Measurements from ENCODE around the gene EEF1AKMT2. TPM values are rescaled to one million over a fixed set of nuclear protein-coding genes. Genes with fewer than 3 reads are reported as not detected.
"Not testable (repeated sequence)": the region's sequence is repeated elsewhere in the genome, so short reads cannot be mapped to it uniquely, and the experiment has no call there.

The EEF1AKMT2 gene
- total RNA-seq, 3 donors from 2014 or later (not counting 1 experiment from before 2014, with no cell fraction given) = 12.5 to 20.6 (median 20.1) TPM

GRCh38 chr10:124747745-124748144 lies 43.9 kb downstream of the EEF1AKMT2 start:
- Mint-ChIP-seq H3K36me3 (no peaks in the 10 kb centered on the region), H3K4me1 (peaks cover 15 to 27% of the 10 kb centered on the region in 2 donors), H3K27me3 (ENCODE audit: low read depth in 2 of 2) (no peaks in the 10 kb centered on the region), H3K9me3 (no peaks in the 10 kb centered on the region), H3K27ac (no peak overlapping the region), H3K4me3 (no peak overlapping the region)
- H3K27ac ChIP-seq (ENCODE audit: low read length) = no peak overlapping the region
- intact Hi-C loops (cut with micrococcal nuclease) = no loop called here
- no peak for DNase-seq
- peaks cover 2% of the 10 kb centered on the region for H3K4me1 ChIP-seq (ENCODE audit: control insufficient read depth, insufficient read depth, low read length)
- H3K36me3 ChIP-seq (ENCODE audit: control insufficient read depth, insufficient read depth, low read length) = peaks cover 4% of the 10 kb centered on the region
- no peak for TF ChIP-seq CTCF (IDR thresholded peaks at IDR 0.05)
- H3K9me3 ChIP-seq (ENCODE audit: control insufficient read depth, insufficient read depth, low read length) = no peaks in the 10 kb centered on the region
- no peak overlapping the region for H3K4me3 ChIP-seq (ENCODE audit: low read length)
- ATAC-seq = no peak
- no peaks in the 10 kb centered on the region for H3K27me3 ChIP-seq (ENCODE audit: control insufficient read depth, insufficient read depth, low read length)
- WGBS (ENCODE audit: insufficient coverage) = 90% methylated on average over 1 of the region's 1 CpG

GRCh38 chr10:124746992-124747391 lies 44.7 kb downstream of the EEF1AKMT2 start:
- Histone ChIP-seq H3K4me3 (ENCODE audit: low read length) (no peak overlapping the region), H3K27ac (ENCODE audit: low read length) (no peak overlapping the region), H3K4me1 (ENCODE audit: control insufficient read depth, insufficient read depth, low read length) (peaks cover 9% of the 10 kb centered on the region), H3K27me3 (ENCODE audit: control insufficient read depth, insufficient read depth, low read length) (no peaks in the 10 kb centered on the region), H3K9me3 (ENCODE audit: control insufficient read depth, insufficient read depth, low read length) (no peaks in the 10 kb centered on the region), H3K36me3 (ENCODE audit: control insufficient read depth, insufficient read depth, low read length) (peaks cover 4% of the 10 kb centered on the region)
- no peak for ATAC-seq
- Mint-ChIP-seq H3K4me1 (peaks cover 20 to 31% of the 10 kb centered on the region in 2 donors), H3K27ac (no peak overlapping the region), H3K4me3 (no peak overlapping the region), H3K27me3 (ENCODE audit: low read depth in 2 of 2) (no peaks in the 10 kb centered on the region), H3K9me3 (no peaks in the 10 kb centered on the region), H3K36me3 (no peaks in the 10 kb centered on the region)
- 100% methylated on average over 2 of the region's 2 CpGs for WGBS (ENCODE audit: insufficient coverage)
- no peak for DNase-seq
- TF ChIP-seq CTCF (IDR thresholded peaks at IDR 0.05) = no peak
- intact Hi-C loops (cut with micrococcal nuclease) = no loop called here

GRCh38 chr10:124746447-124746846 lies 45.2 kb downstream of the EEF1AKMT2 start:
- H3K4me1 Mint-ChIP-seq = peaks cover 25 to 37% of the 10 kb centered on the region in 2 donors
- H3K9me3 ChIP-seq (ENCODE audit: control insufficient read depth, insufficient read depth, low read length); H3K36me3 Mint-ChIP-seq; H3K36me3 ChIP-seq (ENCODE audit: control insufficient read depth, insufficient read depth, low read length); H3K27me3 ChIP-seq (ENCODE audit: control insufficient read depth, insufficient read depth, low read length); DNase-seq; ATAC-seq; H3K4me3 ChIP-seq (ENCODE audit: low read length); intact Hi-C loops (cut with micrococcal nuclease); H3K27ac ChIP-seq (ENCODE audit: low read length); H3K27me3 Mint-ChIP-seq (ENCODE audit: low read depth in 2 of 2); H3K9me3 Mint-ChIP-seq: not testable (repeated sequence)
- H3K4me3 Mint-ChIP-seq = peak overlapping the region; percentile 32
- H3K27ac Mint-ChIP-seq = peak overlapping the region in 1 of 2 donors; percentile 77
- H3K4me1 ChIP-seq (ENCODE audit: control insufficient read depth, insufficient read depth, low read length) = peaks cover 14% of the 10 kb centered on the region
- WGBS (ENCODE audit: insufficient coverage) = over 99% methylated on average over 8 of the region's 8 CpGs

GRCh38 chr10:124745673-124746072 lies 46.0 kb downstream of the EEF1AKMT2 start:
- H3K4me1 Mint-ChIP-seq = peaks cover 32 to 45% of the 10 kb centered on the region in 2 donors
- peaks cover 4% of the 10 kb centered on the region for H3K36me3 ChIP-seq (ENCODE audit: control insufficient read depth, insufficient read depth, low read length)
- no peaks in the 10 kb centered on the region for H3K9me3 ChIP-seq (ENCODE audit: control insufficient read depth, insufficient read depth, low read length)
- TF ChIP-seq CTCF (IDR thresholded peaks at IDR 0.05) = peak; percentile 72
- H3K27ac ChIP-seq (ENCODE audit: low read length) = no peak overlapping the region
- no peaks in the 10 kb centered on the region for H3K36me3 Mint-ChIP-seq
- H3K9me3 Mint-ChIP-seq = no peaks in the 10 kb centered on the region
- H3K27me3 ChIP-seq (ENCODE audit: control insufficient read depth, insufficient read depth, low read length) = no peaks in the 10 kb centered on the region
- no peak overlapping the region for H3K4me3 ChIP-seq (ENCODE audit: low read length)
- H3K4me3 Mint-ChIP-seq = peak overlapping the region; percentile 82
- H3K27me3 Mint-ChIP-seq (ENCODE audit: low read depth in 2 of 2) = no peaks in the 10 kb centered on the region
- ATAC-seq (peak in 1 of 3 donors; percentile 16), DNase-seq (peak in 1 of 2 donors; percentile 84)
- H3K27ac Mint-ChIP-seq = peak overlapping the region; percentile 69 to 77
- peaks cover 22% of the 10 kb centered on the region for H3K4me1 ChIP-seq (ENCODE audit: control insufficient read depth, insufficient read depth, low read length)
- intact Hi-C loops (cut with micrococcal nuclease) = loop anchor here (1.0 kb wide), 2 partner anchors 205 to 215 kb away; no protein-coding TSS in a partner anchor
- 51% methylated on average over 3 of the region's 3 CpGs for WGBS (ENCODE audit: insufficient coverage)
